GM19238 (cell line): Measurements from ENCODE around the gene ERC1.
"Not testable (repeated sequence)": the region's sequence is repeated elsewhere in the genome, so short reads cannot be mapped to it uniquely, and the experiment has no call there.

Experiments used
- DNase-seq: peaks from one replicate; pipeline ENCODE4 v3.0.0; 2011; ENCODE audit warnings: low spot score; ENCODE audit not compliant: insufficient read length

The ERC1 gene

DNA sequence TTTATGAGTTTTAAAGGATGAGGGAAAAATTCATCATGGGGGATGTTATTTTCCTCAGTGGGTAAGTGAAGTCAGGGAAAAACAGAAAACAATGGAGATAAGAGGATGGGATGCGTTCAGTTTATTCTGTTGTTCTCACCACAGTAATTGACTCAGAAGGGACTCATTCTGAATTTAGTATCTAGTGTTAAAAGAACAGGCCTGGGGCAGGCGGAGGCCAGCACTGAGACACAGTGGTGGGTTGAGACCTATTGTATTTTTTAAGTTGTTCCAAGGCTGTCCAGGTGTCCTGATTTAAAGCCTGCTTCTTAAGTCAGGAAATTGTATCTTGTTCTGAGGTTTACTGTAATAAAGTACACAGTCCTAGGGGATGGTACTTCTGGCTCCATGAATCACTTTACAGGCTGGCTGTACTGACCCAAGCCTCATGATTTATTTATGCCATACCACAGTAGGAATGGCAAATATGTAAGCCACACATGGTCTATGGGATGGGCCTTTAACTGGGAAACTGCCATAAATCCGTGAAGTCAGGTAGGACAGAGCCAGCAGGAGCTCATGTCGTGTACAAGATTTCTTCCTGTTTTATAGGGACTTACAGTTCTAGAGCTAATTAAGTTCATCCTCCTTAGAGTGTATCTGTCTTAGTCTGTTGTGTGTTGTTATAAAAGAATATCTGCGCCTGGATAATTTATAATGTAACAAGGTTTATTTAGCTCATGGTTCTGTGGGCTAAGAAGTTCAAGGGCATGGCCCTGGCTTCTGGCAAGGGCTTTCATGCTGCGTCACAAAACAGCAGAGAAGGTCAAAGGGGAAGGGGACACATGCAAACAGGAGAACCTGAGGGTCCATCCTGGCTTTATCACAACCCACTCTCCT is 359.3 kb downstream of the ERC1 start:
- DNase-seq = no peak

DNA sequence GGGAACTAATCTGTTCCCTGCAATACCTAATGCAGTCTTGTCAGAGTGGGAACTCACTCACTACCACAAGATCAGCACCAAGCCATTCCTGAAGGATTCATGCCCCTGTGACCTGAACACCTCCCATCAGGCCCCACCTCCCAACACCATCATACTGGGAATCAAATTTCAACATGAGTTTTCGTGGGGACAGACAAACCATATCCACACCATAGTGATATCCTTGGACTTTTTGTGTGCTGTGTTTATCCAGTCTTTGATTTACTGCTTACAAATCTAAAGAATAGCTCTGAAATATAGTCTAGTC is 359.9 kb downstream of the ERC1 start:
- DNase-seq = no peak

DNA sequence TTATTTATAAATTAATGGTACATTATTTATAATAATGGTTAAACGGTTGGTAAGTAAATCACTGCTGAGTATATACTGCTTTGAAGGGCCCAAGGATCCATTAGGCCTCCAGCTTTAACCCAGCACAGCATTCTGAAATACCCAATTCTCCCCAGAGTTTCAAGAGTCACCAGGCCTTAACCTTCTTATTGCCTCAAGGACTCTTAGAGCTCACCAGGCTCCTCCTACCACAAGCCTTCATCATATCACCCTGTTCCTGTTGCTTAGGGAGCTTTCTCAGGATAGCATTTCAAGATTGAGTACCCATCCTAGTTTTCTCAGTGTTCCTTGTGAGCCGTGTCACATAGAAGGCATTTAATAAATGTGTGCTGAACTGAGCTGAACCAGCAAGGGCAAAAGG is 360.9 kb downstream of the ERC1 start:
- DNase-seq = no peak

DNA sequence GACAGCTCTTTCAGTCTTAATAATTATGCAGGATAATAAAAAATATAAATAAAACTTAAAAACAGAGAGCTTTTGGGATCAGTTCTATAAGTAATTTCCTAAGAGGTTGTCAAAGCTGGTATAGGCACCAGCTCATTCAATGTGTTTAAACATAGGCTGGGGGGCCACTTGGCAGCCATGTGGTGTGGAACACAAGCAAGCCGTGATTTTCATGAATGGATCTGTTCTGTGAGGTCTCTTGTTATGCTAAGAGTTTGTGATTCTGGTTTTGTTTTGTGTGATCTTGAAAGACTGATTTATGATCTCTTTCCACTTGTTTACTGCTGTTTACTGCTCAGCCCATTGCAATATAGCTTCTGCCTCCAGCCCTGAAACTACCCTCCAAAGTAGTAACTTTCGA is 362.4 kb downstream of the ERC1 start:
- no peak for DNase-seq

DNA sequence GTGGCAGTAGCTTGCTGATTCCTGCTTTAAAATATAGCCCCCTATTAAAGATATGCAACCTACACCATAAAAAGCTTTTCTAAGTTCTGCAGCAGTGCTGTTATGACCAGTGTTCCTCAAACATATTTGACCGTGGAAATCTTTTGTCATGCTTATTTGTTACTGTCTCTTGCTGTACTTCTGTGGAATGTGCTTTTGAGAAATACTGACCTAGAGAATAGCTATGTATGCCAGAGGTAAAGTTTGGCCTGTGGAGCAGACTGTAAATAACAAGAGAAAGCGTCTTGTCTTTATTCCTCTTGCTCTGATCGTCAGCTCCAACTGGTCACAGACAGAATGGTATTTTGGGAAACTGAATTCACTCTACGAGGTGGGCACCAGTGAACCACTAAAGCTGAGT is 364.4 kb downstream of the ERC1 start:
- no peak for DNase-seq

DNA sequence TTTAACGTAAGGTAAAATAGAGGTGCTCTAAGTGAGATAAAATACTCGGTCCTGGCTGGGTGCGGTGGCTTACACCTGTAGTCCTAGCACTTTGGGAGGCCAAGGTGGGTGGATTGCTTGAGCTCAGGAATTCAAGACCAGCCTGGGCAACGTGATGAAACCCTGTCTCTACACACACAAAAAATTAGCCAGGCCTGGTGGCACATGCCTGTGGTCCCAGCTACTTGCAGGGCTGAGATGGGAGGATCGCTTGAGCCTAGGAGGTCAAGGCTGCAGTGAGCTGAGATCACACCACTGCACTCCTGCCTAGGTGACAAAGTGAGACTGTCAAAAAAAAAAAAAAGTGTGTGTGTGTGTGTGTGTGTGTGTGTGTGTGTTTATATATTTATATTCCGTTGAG is 364.8 kb downstream of the ERC1 start:
- DNase-seq = not testable (repeated sequence)

DNA sequence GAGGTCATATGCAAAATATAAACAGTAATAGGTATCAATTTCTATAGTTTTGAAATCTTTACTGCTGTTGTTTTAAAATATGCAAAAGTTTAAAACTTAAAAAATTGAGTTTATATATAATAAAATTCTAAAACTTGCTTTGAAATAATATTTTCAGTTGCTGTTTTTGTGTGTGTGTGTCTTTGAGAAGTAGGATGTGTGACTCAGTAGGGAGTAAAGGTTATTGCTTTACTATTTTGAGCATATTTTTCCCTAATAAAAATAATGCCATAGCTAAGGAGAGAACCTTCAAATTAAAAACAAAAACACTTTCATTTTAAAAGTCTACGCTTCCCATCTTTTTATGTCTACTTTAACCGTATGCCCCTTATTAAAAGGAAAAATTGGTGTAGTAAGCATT is 365.3 kb downstream of the ERC1 start:
- no peak for DNase-seq

DNA sequence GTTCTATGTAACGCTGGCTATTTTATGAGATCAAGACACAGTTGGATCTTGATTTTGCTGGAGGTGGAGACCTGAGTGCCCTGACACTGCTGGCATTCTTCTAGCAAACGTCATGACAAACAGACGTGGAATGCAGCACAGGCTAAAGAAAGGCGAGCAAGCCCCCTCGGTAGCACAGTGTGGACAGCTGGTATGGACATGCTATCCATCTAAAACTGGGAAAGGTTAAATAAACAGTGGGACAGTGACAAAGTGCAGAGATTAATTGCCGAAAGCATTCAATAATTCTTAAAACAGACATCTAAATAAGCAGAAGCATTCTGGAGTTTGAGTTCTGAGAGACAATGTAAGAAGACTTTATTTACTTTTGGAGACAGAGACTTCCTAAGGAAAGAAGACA is 366.1 kb downstream of the ERC1 start:
- DNase-seq = no peak

DNA sequence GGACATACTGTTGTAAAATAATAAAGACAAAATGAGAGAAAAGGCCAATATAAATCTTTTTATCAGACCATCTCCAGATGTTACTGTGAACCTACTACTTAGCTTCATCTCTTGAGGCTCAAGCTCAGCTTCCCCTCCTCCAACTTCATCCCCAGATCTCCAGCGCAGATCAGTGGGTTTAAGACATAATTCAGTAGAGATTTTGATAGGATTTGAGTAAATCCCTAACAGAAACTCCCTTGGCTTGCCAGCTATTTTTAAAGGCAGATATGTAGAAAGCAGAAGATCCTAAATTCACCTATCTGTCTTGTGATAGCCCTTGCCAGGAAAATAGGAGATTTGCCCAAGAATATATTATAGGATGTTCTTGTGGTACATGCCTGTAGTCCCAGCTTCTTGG is 366.7 kb downstream of the ERC1 start:
- no peak for DNase-seq

DNA sequence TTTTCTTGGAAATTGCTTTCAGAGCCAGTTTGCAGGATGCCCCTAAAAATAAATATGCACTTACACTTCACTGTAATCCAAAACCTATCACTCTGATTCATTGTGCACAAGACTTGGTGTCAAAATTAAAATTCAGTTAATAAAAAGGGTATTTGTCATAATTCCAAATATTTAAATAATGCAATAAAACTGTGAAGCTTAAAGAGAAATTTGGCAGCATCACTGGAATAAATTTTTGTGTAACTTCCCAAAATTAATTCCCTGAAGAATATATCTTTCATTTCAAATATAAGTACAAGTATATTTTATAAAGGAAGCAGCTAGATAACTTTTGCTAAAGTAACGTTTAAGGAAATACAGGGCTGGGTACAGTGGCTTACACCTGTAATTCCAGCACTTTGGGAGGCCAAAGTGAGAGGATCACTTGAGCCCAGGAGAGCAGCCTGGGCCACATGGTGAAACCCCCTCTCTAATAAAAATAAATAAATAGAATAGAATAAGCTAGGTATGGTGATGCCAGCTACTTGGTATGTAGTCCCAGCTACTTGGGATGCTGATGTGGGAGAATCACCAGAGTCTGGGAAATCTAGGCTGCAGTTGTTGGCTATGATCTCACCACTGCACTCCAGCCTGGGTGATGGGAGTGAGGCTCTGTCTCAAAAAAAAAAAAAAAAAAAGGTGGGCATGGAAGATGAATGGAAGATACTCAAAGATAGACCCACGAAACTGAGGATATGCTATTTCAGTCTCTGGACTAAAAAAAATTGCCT is 369.6 kb downstream of the ERC1 start:
- DNase-seq = no peak

DNA sequence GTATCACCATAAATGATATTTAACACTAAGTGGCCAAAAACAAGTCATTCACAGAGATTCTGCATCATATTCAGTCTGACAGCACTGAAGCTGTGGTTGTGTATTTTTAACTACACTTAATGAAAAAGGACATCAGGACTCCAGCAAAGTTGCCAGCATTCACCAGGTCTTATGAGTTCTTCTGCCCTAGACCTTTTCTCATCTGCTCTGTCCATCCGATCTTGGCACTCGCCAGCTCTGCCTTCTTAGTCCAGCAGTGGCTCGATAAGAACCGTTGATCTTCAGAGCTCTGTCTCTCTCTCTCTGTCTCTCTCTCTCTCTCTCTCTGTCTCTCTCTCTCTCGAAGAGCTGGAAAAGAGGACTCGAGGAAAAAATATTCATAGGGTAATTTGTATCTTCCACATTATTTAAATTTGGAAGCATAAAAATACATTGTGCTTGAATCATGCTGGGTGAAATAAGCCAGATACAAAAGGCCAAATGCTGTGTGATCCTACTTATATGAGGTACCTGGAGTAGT is 371.2 kb downstream of the ERC1 start:
- no peak for DNase-seq

DNA sequence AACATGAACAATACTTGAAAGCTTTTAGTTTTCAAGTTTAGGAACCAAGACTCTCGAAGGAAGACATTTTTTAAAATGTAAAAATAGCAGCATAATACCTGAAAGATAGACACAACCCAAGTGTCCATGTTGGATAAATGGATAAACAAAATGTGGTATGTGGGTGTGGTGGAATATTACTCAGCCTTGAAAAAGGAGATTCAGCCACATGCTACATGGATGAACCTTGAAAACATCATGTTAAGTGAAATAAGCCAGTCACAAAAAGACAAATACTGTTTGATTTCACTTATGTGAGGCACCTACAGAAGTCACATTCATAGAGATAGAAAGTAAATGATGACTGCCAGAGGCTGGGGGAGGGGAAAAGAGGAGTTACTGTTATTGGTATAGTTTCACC is 374.7 kb downstream of the ERC1 start:
- no peak for DNase-seq

DNA sequence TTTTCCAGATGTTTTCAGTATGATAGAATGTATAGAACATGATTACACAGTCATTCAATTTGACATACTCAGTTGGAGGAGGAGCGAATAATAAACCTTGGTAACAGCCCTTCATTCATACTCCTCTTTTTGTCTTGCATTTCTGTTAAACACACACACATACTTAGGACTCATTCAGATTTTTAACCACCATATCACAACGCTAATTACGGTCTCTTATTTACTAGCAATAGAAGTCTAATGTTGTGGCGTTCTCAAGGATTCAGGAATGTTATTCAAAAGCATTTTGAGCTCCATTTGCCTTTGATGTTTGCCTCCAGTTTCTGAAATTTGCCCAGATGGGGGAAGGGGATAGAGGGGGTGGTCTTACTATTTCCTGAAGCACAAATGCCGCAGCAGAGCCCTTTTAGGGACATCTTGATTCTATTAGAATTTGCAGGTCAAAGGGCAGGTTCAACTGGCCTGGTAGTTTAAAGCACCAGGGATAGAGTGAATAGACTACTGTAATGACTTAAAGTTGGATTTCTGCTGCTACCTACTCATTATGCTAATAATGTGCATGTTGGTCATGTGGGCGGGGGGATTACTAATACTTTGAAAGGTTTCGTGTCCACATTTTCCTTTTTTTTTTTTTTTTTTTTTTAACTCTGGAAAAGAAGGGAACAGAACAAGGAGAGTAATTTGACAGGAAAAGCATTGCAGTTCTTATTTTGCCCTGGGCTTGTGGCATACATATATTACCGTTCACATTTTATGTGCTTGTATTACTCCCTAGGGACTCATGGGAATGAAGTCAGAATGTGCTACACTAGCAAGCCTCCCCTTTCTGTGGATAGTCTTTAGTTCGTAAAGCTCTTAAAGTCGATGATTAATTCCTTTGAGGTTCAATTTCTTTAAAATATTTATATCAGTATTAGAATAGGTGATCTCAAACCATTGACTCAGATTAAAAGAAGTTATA is 376.6 kb downstream of the ERC1 start:
- DNase-seq = no peak

DNA sequence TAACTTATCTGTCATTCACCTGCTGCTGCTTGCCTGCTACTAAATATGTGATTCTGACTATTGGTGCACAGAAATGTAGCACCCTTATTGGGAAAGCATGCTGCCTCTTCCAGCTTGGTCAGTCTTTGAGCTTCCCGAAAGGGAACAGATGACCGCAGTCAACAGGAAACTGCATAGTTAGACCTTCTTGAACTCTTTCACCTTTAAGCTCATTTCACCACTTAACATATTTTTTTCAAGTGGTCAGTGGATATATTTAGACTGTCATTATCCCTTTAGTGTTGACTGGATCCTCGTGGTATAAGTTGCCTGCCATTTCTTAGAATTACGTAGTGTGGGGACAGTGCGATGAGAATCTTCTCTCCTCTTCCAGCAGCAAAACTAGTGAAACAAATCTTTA is 378.4 kb downstream of the ERC1 start:
- DNase-seq = no peak

DNA sequence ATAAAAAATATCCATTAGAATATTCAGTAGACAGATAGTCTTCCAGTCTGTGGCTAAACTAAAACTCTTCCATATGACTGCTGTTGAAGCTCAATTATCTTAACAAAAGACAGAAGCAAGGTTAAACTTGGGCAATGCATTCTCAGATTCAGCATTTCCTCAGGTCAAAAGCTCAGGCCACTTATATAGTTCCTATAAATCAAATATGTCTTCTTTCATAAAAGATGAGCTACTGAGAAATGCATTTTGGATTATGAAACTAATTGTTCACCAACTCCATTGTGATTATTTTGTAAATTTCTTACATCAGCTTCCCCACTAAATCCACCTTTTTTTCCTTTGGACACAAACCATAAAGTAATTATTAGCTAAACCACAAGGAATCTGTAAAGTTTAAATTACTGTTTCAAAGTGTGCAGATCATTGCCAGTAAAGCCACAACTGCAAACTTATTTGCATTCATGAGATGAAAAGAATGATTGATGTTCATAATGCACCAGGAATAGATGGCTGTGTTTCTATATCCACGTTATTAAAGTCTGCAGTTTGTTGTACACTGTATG is 379.0 kb downstream of the ERC1 start:
- DNase-seq = no peak

DNA sequence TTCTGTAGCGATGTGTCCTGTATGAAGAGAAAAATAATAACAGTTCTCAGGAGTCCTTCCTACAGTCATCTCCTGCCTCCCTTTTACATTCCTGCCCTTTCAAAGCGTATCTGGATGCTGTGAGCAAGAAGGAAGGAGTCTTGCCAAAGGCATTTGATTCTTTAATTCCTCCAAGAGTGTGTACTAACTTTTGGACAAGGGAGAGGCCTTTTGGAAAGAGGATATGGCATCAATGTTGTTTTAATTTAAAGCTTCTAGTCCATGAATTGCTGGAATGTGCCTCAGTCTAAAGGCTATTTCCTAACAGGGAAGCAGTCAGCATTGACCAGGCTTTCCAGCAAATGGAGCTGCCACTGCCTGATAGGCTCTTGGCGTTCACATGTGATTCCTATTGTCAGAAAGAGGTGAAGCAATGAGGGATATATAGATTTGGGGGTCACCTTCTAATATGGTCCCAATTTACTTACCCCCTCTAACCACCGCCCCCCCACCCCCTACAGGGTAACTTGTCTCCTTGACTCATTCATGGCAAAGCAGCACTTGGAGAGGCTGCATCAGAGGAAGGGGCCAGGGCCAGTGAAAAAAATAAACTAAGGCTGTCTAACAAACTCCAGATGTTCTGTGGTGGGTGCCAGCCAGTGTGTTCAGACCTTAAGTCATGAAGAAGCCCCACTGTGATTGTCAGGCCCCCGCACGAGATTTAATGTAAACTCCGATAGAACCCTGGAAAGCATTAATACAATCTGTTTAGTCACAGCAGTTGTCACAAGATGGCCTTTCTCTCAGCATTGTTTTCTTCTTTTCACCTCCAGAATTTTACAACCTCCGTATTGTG is 383.1 kb downstream of the ERC1 start:
- no peak for DNase-seq

DNA sequence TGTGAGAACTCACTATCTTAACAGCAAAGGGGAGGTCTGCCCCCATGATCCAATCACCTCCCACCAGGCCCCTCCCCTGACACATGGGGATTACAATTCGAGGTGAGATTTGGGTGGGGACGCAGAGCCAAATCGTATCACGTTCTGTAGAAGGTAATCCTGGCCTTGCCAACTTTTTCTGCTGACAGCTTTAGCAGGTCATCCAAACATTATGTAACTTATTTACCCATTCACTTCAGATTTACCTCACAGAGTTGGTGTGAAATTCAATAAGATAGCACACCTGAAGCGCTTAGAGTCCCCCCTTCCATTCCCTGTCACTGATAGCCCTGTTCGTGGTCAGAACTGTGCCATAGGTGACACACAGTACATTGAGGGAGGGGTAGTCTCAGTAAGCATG is 384.3 kb downstream of the ERC1 start:
- no peak for DNase-seq

DNA sequence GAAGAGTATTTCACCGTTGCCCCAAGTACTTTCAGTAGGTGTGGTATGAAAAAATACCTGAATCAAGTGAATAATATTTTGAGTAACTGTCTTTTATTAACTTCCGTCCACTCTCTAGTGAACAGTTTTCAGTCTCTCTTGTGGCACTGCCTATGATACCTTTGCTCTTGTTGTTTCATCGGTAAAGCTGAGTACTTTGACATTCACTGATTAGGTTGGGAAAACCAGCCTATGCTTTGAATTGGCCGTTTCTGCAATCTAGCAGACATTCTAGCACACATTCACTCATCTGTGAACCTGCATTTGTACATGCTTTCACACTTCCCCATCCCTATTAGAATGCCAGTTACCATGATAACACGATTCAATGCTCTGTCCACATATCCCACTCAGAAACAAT is 386.1 kb downstream of the ERC1 start:
- no peak for DNase-seq

DNA sequence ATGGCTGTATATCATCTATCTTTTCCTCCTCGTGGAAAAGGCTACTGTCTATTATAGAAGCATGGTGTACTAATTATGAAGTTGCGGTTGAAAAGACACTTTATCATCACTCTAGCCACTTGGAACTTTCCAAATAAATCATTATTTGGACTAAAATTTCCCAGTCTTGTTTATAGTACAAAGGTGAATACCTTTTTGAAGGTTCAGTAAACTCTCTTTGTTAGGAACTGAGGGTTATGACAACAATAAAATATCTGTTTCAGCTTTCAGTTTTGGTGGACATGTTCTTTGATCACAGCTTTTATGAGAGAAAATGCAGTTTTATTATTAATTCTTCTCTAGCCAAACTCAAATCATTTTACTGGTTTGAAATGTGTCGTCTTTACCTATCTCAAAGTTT is 386.7 kb downstream of the ERC1 start:
- DNase-seq = no peak

DNA sequence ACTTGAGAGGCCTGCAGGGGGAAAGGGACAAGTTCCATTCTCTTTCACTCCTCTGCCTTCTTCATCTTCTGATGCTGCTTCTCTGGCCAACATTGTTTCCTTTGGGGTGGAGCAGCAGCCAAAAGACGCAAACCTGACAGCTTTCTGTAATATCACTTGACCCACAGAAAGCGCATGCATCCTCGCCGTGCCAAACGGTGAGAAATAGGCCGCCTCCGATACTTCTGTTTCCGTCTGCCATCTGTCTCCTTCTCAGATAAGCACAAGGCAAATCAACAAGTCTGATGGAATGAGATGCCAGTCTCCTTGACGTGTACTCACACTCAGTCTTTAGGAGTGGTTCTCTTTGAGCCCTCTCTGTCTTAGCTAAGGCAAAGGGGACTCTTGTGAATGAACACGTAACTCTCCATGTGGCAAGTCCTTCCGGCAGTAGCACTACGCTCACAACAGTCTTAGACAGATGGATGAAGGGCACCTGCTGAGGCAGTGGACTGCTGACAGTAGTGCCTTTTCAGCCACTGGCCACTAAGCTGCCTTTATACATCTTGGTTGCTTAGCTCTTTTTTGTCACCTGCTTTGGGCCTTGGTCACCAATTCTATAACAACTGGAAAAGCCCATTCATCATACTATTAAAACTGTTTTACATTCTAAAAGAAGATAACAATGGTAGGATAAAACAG is 389.3 kb downstream of the ERC1 start:
- no peak for DNase-seq
